Brain pericyte (primary cell): ENCODE data around the gene AMACR.

Source experiments
- DNase-seq: peaks from one replicate; pipeline ENCODE4 v3.0.0-alpha.2; 2012; ENCODE audit warnings: low read depth, low spot score

Gene AMACR

DNA sequence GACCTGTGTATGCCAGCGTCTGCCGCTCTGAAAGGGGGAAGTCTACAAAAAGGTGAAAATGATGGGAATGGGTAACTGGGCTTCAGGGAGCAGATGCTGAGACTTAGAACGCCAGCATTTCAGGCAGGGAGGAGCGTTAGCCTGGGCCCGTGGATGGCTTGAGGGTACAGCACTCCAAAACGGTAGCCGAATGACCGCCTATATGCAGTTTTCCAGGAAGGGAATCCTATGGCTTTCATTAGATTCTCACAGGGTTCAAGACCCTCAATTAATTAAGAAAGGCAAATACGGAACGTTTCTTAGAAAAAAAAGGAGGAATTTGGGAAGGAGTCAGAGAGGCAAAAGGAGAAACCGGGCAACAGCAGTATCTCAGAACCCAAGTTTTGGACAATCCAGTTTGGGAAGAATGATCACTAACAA is 639 bp downstream of the AMACR start:
- no peak for DNase-seq

DNA sequence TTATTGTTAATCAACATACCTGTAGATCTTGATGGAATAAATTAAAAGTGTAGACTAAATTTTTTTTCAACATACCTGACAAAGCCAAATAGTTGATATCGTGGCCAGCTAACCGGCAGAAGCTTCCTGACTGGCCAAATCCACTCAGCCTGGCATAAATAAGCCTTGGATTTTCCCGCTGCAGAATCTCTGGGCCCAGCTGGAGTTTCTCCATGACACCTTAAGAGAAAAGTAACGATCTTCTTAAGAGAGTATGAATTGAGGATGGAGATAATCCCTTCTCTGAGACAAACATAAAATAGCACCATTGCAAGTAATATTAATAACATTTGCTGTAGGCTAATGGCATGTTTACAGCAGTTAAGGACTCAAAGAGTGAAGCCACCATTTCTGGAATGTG is 2.2 kb downstream of the AMACR start:
- no peak for DNase-seq

- no peak for DNase-seq
Observed at GRCh38 chr5:34005211-34005610, 2.6 kb downstream of the AMACR start.

DNA sequence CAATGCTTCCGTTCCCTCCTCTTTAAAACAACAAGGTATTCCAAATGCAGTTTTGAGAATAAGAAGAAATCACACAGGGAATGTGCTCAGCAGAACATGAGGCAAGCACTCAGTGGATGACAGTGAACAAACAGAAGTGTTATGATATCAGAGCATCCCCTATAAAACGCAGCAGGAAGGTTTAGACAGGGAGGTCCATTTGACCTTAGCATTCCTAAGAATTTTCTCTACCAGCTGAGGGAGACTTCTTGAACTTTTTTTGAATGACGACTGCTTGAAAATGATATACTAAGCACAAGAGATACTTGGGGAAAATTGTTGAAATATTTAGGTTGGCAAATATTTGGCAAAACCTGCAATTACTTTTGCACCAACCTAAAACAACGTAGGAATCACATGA is 3.9 kb downstream of the AMACR start:
- DNase-seq, result no peak

DNA sequence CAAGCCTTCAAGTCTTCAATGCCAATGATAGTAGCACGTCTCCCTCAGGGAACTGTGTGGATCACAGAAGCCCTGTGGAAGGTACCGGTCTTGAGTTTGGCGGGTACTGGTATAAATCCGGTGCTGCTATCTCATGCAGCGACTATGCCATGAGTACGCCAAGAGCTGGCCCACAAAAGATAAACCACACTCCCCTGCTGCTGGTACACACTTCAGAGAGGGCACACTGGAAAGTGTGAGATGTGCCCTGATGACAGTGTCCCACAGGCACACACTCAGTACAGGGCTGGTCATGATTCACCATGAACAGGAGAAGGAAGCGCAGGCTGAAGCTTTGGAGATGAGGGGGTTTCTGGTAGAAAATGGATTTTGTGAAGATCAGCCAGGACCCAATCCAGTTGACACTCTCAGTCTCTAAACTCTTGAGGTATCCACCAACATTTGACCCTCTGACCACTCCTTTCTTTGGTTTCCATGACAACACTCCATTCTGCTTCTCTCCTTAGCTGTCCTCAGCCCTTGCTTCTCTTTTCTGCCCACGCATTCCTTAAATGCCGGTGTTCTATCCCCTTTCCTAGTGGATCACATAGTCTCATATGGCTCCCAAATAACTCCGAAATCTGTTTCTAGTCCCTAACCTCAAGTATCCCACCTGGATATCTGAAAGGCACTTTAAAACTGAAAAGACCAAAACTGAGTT is 5.1 kb downstream of the AMACR start:
- no peak for DNase-seq

DNA sequence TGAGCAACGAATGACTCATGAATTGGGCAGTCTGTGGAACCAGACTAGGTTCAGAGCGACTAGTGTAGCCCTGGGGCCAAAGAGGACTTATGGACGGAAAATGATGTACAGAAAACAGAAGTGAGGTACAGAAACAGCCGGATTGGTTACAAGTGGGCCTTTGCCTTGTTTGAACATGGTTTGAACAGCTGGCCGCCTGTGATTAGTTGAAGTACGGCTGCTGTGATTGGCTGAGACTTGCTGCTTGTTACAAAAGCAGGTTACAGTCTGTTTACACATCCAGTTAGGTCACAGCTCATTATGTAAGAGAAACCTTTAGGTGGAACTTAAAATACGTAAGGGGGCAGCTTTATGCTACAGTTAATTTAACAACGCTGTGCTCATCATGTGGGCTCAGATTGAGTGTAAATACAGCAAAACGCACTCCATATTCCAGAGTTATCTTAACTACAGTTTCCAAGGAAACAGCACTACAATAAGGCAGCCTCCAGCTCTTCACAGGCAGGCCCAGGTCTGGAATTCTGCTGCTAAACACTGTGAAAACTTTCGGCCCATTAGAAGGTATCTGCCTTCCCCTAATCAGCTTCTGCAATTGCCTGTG is 6.5 kb downstream of the AMACR start:
- DNase-seq, result no peak

DNA sequence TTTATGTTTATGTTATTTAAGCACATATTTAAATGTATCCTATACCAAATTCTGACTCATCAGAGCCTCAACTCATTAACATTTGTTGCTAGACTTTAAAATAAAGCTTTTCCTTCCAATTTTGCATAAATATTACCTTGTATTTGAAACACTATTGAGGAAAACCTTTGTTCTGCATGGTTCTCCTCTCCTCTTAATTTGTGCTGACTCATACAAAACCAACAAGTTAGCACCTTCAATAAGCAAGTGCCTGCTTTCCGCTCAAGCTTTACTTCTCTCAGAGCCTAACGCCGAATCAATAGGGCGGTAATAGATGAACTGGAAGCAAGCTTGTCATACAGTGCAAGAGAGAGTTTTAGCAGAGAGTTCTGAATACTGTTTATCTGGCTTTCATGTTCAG is 7.9 kb downstream of the AMACR start:
- DNase-seq, result no peak

- DNase-seq, result peak; percentile 69
Observed at GRCh38 chr5:33997331-33997983, 10.4 kb downstream of the AMACR start.

GRCh38 chr5:33995865-33996264 is 12.0 kb downstream of the AMACR start:
- DNase-seq, result no peak

DNA sequence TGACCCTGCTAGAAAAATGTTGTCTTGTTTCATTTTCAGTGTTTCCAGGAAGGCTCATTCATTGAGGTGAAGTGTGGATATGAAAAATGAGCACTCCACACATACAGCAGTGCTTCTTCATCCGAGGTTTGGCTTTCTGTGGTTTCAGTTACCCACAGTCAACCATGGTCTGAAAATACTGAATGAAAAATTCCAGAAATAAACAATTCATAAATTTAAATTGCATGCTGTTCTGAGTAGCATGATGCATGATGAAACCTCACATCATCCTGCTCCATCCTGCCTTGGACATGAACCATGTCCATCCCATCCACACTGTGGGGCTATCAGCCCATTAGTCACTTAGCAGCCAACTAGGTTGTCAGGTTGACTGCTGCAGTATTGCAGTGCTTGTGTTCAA is 13.0 kb downstream of the AMACR start:
- no peak for DNase-seq

GRCh38 chr5:33992864-33993263 is 15.0 kb downstream of the AMACR start:
- DNase-seq, result no peak

DNA sequence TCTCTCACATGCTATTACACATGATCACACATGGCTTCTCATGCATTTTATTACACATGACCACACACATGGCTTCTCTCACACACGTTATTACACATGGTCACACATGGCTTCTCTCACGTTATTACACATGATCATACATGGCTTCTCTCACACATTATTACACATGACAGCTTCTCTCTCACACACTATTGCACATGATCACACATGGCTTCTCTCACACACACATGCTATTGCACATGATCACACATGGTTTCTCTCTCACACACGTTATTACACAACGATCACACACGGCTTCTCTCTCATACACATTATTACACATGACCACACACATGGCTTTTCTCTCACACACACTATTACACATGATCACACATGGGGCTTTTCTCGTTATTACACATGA is 22.4 kb downstream of the AMACR start:
- no peak for DNase-seq

GRCh38 chr5:33984671-33985124 is 23.2 kb downstream of the AMACR start, which contains the start of gene SLC45A2:
Gene SLC45A2, minus strand, starts transcription at chr5:33984693. Its CDS starts 110 bp downstream, at chr5:33984583.
- no peak for DNase-seq

DNA sequence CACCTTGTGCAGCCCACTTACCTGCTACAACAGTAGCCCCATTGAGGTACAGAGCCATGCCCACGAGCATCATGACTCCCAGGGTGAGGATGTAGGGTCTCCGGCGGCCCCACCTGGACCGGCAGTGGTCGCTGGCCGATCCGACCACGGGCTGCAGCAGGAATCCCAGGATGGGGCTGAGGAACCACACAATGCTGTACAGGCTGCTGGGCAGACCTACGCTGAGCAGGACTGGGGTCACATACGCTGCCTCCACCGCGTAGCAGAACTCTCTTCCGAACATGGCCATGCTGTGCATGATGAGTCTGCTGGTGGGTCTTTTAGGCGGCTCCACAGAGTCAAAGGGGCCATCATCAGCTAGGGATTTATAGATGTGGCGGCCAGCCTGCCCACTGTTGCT is 23.7 kb downstream of the AMACR start:
- DNase-seq, result no peak

- DNase-seq, result no peak
Observed at GRCh38 chr5:33981408-33982162, 26.3 kb downstream of the AMACR start.

DNA sequence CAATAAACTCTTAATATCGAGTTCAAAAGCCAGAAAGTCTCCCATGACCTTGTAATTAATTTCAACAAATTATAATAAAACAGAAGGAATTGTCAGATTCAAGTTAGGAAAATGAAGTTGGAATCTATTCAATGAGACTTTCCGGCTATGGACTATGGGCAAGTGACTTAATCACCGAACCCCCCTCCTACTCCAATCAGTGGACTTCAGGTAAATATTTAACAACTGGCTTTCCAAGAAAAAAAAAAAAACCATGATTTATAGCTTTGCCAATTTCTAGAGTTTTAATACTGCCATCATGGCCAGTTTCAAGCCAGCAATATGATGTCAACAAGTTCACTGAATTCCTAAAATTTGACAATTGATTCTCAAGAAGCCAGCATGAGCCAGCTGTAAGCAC is 27.8 kb downstream of the AMACR start:
- no peak for DNase-seq

GRCh38 chr5:33978306-33978705 is 29.5 kb downstream of the AMACR start:
- no peak for DNase-seq

- no peak for DNase-seq
Observed at GRCh38 chr5:33976307-33976706, 31.5 kb downstream of the AMACR start.

GRCh38 chr5:33975852-33976251 is 32.0 kb downstream of the AMACR start:
- DNase-seq, result no peak

- DNase-seq, result no peak
Observed at GRCh38 chr5:33973271-33973670, 34.6 kb downstream of the AMACR start.

DNA sequence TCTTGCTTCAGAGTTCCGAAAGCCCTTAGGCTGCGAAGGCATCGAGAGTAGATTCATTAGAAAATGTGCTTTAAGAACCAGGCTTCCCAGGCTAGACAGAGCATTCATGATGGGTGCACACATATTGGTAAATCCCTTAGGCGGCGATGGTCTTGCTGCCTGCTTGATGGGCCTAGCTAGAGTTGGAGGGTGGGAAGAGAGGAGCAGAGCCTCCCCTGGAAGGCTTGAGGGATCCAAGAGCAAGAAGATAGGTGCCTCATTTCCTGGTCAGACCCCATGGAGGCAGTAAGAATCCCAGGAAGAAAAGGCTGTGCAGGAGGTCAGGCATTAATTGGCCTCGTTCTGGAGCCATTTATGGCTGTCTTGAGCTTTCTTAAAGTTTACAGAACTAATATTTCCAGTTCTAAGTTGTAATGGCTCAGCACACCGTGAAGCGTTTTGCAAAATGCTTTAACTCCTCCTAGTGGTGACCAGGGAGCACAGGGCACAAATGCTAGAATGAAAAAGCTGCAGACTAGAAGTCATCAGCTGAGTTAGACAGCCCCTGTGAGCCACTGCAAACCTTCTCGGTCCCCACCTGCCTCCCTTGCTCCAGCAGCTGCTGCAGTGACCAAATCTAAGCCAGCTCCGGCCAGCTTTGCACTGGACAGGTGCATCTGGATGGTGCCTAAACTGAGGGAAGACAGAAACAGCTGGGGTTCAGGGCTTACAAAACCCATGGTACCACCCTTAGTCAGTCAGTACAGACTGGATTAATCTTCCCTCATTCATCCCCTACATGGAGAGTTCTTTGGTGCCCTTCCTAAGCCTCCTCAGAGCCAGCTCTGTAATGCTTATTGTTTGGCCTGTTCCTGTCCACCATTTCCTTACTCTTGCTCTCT is 38.0 kb downstream of the AMACR start:
- no peak for DNase-seq
